ENCODE results near the gene ADGRB3. TPM values are rescaled to one million over a fixed set of nuclear protein-coding genes. Genes with fewer than 3 reads are reported as not detected.

Gene ADGRB3
- 8.5 TPM for total RNA-seq

DNA sequence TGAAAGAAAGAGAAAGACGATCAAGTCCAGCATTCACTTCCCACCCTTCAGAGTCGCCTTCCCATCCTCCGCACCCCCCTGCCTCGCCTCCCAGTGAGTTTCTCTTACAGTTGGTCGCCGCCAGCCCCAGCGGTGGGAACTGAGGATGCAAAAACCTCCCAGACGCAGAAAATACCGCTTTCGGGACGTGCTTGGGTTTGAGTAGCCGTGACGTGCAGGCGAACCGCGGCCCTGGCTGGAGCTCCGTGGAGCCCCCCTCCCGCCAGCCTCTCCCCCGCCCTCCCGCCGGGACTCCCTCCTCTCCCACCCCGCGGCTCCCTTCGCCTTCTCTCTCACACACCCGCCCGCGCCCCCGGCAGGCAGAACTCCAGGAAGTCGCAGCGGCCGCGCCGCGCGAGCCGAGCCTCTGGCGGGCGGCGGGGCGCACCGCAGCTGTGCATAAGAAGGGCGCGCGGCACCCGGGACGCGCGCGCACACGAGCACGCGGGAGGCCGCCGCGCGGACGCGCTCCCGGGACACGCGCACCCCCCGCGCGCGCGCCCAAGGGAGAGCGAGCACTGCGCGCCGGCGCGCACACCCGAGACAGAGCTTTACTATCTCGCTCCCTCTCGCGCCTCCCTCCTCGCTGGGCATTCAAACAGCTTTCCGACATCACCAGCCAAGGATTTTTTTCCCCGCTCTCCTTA is at the start of gene ADGRB3:
Gene ADGRB3 (plus strand): TSS at position 557 of the 686 bp plus-strand sequence. CDS start 3,394 bp downstream, outside the sequence.
- DNase-seq (ENCODE audit: low spot score) (peak; percentile 91), ATAC-seq (peak; percentile 95)
- intact Hi-C loops (cut with DNase I), result loop anchor here (10.0 kb wide), 1 partner anchor 140 kb away; no protein-coding TSS in a partner anchor

DNA sequence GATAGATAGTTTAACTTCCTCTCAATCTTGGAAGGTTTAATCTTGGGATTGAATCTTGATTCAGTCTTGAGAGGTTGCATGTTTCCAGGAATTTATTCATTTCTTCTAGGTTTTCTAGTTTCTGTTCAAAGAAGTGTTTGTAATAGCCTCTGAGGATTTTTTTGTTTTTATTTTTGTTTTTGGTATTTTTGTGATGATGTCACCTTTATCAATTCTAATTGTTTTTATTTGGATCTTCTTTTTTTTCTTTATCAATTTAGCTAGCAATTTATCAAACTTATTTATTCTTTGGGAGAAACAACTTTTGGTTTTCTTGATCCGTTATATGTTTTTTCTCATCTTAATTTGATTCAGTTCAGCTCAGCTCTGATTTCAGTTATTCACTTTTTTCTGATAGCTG is 41.5 kb upstream of the ADGRB3 start:
- intact Hi-C loops (cut with DNase I), result no loop called here
- no peak for ATAC-seq
- no peak for DNase-seq (ENCODE audit: low spot score)

DNA sequence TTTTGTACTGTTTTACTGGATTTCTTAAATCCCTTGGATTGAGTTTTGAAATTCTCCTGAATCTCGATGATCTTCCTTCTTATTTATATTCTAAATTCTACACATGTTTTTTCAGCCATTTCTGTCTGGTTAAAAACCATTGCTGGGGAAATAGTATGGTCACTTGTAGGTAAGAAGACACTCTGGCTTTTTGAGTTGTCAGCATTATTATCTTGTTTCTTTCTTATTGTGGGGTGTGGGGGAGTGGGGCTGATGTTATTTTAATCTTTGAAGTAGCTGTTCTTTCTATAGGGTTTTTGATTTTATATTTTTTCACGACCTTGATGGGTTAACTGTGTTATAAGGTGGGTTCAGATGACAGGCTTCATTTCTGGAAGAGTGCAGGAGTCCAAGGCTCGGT is 37.4 kb upstream of the ADGRB3 start:
- DNase-seq (ENCODE audit: low spot score), result no peak
- ATAC-seq, result no peak
- intact Hi-C loops (cut with DNase I), result no loop called here

DNA sequence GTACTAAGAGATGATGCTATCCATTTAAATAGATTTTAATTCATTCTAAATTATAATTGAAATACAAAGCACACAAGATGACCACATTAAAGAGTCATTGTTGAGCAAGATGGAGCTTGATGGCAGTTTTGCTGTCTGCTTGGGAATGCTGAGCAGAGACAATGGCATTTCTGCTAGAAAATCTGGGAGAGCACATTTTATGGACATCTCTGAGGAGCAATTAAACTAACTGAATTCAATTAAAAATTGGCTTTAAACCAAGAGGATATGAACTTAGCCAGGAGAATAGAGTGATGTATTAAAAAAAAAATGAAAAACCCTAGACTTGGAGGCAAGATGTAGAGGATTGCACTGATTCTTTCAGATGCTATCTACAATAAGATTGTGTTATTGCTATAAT is 19.1 kb upstream of the ADGRB3 start:
- intact Hi-C loops (cut with DNase I), result no loop called here
- DNase-seq (ENCODE audit: low spot score) (no peak), ATAC-seq (no peak)

DNA sequence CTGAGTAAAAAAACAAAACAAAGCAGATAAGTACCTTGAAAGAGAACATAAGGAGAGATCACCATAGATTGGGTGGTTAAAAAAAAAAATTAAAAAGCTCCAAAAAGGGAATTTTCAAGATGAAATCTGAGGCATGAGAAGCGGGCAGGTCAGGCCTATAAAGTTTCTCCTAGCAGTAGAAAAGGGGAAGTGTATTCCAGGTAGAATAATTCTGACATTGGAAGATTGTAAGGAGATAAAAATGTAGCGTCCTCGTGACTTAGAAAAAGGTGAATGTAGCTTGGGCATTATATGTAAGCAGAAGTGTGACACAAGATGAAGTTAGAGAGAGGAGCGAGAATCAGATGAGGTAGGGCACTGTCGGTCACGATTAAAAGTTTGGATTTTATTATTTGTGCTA is 9.1 kb upstream of the ADGRB3 start:
- ATAC-seq (no peak), DNase-seq (ENCODE audit: low spot score) (no peak)
- intact Hi-C loops (cut with DNase I), result no loop called here

DNA sequence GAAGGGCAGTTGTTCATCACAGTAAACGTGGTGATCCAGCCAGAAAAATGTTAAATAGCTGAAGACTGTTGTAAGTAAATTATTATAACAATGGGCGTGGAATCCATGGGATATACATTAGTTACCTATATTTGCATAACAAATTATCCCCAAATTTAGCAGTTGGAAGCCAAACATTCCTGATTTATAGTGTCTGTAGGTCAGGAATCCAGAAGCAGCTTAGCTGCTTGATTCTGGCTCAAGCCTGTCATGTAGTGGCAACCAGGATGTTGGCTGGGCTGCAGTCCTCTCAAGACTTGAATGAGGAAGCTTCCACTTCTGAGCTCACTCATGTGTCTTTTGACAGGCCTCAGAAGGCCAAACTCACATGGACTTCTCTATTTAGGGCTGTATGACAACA is 6.9 kb upstream of the ADGRB3 start:
- ATAC-seq, result no peak
- intact Hi-C loops (cut with DNase I), result no loop called here

DNA sequence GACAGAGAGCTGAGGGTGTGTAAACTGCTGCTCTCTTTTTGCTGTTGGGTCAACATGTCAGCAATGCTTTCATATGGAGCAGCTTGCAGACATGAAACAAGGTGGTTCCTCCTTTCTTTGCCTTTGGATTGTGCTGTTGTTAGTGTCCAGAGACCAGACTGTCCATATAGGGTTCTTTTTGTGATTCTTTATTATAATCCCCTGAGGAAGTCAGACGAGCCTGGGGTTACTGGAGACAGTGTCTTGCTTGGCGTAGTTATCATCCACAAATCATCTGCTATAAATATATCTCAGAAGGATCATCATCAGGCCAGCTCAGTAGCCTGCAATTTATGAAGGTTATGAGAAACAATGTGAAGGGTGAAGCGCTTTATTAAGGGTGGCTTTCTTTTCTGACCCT is 2.3 kb upstream of the ADGRB3 start:
- DNase-seq (ENCODE audit: low spot score) (no peak), ATAC-seq (no peak)
- intact Hi-C loops (cut with DNase I), result loop anchor here (10.0 kb wide), 1 partner anchor 142 kb away; no protein-coding TSS in a partner anchor

More for the DNA sequence above, 6.9 kb upstream of the ADGRB3 start:
- DNase-seq (ENCODE audit: low spot score), result no peak

DNA sequence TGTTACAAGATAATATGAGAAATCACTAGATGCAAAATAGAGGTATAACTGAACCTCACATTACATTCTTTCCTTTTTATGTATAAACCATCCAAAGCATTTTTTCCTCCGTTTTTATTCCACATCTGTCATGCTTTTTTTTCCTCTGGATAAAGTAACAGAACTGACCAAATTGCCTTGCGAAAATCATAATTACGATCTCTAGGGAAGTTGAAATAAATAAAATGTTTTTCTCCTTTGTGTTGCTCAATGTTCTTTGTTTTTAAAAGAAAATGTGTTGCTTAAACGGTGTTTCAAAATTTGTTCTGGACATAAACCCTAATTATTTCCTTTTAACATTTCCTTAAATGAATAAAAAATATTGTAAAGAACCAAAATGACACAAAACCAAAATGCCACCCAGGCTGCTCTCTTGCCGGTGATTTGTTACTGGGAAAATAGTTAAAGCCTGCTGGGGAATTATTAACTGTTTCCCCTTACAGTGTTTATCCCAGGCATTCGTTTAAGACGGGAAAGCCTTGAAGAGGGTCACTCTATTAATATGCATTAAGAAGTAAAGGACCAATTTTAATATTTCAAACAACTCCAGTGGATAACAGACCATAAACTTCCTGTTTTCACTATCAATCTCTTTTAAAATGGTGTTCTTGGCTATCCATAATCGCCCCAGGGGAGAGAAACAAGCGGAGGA is 1.7 kb upstream of the ADGRB3 start:
- ATAC-seq (no peak), DNase-seq (ENCODE audit: low spot score) (no peak)
- intact Hi-C loops (cut with DNase I), result loop anchor here (10.0 kb wide), 1 partner anchor 141 kb away; no protein-coding TSS in a partner anchor

DNA sequence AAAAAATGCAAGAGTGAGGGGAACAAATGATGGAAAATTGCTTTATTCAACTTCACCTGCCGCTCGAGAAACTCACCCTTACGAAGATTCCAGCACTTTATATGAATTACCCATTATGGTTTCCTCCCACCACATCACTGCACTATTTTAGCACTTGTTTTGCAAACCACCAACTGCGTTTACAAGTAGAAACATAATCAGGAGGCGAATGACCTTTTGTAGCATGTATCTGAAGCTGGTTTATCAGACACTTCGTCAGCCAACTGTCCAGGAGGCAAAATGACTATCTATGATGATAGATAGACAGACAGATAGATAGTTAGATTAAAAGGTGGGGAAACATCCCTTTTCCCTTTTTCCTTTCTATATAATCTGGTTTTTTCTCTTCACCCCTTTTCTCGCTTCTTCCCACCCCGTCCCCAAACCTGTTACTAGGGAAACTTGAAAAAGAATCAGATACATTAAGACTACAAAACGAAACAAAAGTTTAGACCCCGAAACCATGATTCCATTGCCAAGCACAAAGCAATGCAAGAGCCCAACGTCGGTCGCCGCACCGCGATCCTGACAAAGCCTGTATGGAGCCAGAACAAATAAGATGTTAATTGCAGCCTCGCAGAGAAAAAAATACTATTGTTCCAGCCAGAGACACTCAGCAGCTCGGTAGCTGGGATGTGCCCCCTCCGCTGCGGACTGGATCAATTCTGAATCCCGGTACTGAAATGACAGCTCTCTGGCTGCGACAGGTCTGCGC is 933 bp upstream of the ADGRB3 start:
- DNase-seq (ENCODE audit: low spot score) (peak; percentile 60), ATAC-seq (no peak)
- intact Hi-C loops (cut with DNase I), result loop anchor here (10.0 kb wide), 1 partner anchor 141 kb away; no protein-coding TSS in a partner anchor

DNA sequence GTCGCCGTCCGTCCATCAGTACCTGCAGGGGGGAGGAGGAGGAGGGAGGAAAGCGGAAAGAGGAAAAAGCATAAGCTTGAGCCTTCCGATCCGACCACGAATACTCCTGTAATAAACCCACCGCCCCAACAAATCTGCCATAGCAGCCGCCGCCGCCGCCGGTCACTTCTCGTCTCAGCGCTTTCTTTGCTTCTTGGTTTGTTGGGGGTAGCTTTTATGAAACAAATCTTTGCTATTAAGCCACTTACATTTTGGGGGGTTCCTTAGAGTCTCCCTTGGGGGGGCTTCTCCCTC is 277 bp downstream of the ADGRB3 start:
- no peak for DNase-seq (ENCODE audit: low spot score)
- ATAC-seq, result no peak
- intact Hi-C loops (cut with DNase I), result loop anchor here (10.0 kb wide), 1 partner anchor 139 kb away; no protein-coding TSS in a partner anchor

DNA sequence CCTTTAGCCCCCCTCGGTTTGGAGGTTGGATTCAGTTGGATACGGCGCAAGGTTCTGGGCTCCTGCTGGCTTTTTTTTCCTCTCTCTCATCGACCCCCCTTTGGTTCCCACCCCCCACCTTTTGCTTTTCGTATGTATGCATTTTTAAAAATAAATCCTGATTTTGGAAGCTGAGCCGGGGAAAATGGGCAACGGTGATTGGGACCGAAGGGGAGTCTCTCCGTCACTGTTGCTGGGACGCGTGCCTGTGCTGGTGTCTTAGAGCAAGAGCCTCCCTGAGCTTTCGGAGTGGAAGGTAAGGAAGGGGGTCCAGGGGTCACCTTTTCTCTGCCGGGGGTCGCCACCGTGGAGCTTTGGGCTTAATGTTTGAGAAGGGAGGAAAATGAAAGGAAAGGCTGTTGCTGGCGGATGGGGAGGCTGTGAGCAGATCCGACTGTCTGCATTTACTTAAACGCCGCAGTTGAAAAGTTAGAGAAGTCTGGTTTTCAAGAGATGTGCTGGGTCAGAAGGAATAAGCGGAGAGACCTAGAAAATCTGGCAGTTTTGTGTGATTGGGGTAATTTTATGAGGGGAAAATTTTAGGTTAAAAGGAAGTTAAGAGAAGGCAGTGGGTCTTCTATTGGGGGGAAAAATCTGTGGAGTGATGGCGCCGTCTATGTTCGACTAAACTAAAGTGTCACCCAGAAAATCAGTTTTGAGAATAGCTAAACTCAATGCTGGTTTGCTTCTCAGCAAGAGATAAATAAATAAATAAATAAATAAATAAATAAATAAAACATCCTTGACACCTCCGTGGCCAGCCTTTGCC is 828 bp downstream of the ADGRB3 start:
- peak; percentile 63 for DNase-seq (ENCODE audit: low spot score)

DNA sequence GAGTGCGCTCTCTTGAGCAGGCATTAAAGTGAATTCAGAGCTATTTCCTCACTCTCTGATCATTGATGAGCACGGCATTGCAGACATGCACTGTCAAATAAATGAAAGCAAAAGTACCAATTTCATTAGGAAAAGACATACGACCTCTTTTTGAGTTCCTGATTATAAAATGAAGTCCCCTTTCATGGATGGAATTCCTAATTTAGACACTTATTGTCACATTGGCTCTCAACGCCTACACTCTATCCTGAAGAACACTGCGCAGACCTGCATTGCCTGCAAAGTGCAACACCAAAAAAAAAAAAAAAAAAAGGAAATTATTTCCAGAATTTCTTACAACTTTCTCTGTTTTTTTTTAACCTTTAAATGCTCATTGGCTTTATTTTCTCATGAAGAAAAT is 1.6 kb downstream of the ADGRB3 start:
- DNase-seq (ENCODE audit: low spot score) (no peak), ATAC-seq (no peak)
- intact Hi-C loops (cut with DNase I), result loop anchor here (10.0 kb wide), 1 partner anchor 138 kb away; no protein-coding TSS in a partner anchor

More for the DNA sequence above, 828 bp downstream of the ADGRB3 start:
- ATAC-seq, result peak; percentile 48
- intact Hi-C loops (cut with DNase I), result loop anchor here (10.0 kb wide), 1 partner anchor 139 kb away; no protein-coding TSS in a partner anchor

DNA sequence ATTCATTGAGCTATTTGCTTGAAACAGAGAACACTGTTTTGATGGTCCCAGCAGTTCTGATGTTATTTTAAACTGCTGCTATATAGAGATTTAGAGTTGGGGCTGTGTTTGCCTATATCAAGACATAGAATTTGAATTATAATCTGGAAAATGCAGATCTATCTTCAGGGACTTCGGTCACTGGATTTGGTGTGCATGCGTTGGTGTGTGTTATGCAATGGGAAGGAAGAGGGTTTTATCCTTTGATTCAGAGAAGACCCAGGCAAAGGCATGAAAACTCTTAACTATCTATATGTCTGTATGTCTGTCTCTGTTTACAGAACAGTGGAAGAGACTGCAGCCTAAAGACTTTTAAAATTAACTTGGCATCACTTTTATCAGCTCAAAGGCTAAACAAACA is 2.0 kb downstream of the ADGRB3 start:
- intact Hi-C loops (cut with DNase I), result loop anchor here (10.0 kb wide), 1 partner anchor 138 kb away; no protein-coding TSS in a partner anchor
- ATAC-seq (no peak), DNase-seq (ENCODE audit: low spot score) (no peak)

DNA sequence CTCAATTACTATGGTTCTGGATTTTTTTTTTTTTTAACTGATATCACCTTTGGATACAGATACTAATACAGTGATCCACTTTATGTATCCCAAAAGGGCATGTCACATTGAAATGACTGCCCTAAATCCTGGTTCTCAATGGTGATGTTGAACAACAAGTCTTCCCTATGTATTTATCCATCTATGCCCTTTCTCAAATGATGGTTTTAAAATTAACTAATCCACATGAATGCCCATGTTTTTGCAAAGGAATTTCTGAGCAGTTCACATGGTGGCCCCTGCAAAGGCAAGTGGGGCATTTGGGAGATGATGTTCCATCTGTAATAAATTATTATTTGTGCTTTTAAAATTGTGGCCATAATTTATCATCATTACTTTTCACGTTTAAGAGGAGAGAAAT is 2.7 kb downstream of the ADGRB3 start:
- intact Hi-C loops (cut with DNase I), result loop anchor here (10.0 kb wide), 1 partner anchor 137 kb away; no protein-coding TSS in a partner anchor
- ATAC-seq, result no peak
- DNase-seq (ENCODE audit: low spot score), result no peak

DNA sequence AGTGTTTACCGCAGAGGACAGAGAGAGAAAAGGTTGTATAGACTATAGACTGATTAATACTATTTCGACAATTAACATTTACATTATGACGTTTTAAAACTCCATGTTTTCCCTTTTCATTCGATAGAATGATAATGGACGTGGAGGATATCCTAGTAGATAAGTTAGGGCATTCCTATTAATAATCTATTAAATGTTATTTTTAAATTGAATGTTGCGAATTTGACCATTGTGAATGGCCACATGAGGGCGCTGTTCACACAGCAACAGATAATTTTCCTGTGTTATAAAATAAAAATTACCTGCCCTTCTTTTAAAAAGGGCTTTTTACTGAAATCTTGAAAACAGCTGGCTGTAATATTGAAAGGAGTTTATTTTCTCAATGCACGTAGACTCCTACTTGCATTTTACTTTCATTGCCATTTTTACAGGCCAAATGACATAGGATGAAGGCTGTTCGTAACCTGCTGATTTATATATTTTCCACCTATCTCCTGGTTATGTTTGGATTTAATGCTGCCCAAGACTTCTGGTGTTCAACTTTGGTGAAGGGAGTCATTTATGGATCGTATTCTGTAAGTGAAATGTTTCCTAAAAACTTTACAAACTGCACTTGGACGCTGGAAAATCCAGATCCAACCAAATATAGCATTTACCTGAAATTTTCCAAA is 3.3 kb downstream of the ADGRB3 start:
- intact Hi-C loops (cut with DNase I), result loop anchor here (10.0 kb wide), 1 partner anchor 136 kb away; no protein-coding TSS in a partner anchor
- peak; percentile 68 for DNase-seq (ENCODE audit: low spot score)
- no peak for ATAC-seq

DNA sequence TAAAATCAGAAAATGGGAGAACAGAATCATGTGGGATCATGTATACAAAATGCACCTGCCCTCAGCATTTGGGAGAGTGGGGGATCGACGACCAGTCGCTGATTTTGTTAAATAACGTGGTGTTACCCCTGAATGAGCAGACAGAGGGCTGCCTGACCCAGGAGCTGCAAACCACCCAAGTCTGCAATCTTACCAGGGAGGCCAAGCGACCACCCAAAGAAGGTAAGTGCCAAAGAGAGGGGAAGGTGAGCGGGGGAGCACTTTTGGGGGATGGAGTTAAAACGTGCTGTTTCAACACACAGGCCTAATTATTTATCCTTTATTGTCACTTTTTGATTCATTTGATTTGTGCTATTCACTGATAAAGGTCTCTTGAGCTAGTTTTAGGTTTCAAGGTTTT is 4.1 kb downstream of the ADGRB3 start:
- intact Hi-C loops (cut with DNase I), result loop anchor here (10.0 kb wide), 1 partner anchor 136 kb away; no protein-coding TSS in a partner anchor
- ATAC-seq, result no peak

DNA sequence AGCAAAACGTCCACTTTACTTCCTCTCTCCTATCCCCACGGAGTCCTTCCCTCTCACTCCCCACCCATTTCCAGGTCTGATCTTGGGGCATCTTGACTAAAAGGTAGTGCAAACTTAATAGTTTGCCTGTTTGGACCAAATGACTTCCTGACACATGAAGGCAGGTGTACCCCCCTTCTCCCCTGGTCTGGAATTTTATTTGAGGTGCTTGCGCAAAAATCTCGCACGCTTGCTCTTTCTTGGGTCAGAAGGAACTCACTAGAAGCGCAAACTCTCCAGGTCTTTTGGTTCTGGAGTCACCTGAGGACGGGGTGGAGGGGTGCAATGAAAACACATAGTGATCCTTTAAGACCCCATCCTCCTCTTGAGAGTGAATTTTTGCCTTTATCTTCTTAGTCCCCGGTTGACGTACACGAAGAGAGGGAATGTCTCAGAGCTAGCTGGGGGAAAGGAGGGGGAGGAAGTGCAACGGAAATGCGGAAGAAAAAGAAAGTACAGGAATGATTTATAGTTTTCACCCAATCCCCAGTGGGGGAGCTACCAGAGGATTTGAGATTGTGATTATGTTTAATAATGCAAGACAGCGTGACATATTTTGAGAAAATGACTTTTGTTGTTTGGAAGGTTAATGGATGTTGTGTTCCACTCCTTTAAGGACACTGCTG is 4.9 kb downstream of the ADGRB3 start:
- intact Hi-C loops (cut with DNase I), result loop anchor here (10.0 kb wide), 1 partner anchor 135 kb away; no protein-coding TSS in a partner anchor
- ATAC-seq, result peak; percentile 7

More for the DNA sequence above, 4.1 kb downstream of the ADGRB3 start:
- no peak for DNase-seq (ENCODE audit: low spot score)

DNA sequence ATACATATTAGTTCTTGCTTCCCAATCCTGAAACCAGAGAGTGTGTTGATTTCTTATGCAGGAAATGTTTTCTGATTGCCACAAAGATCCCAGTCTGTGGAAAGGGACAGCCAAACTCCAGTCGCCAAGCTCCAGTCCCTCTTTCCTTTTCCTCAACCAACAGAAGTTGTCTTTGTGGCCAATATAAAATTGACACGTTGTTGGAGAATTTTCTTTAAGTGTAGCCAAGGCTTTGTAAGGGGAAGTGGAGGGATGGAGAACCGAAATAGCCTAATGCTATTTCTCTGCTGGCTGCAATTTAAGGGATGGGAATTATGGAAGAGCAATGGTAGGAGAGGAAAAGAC is 5.4 kb downstream of the ADGRB3 start:
- DNase-seq (ENCODE audit: low spot score) (no peak), ATAC-seq (no peak)
- intact Hi-C loops (cut with DNase I), result no loop called here

More for the DNA sequence above, 4.9 kb downstream of the ADGRB3 start:
- no peak for DNase-seq (ENCODE audit: low spot score)
